CD4-positive, alpha-beta T cell treated with Interleukin-12 subunit alpha and Interleukin-12 subunit beta, for 1 hour (primary cell): ENCODE results near the gene ZC3HAV1.
A peak's percentile ranks its signal among the peaks of the same experiment; 100 is the strongest.
"Not testable (repeated sequence)": the region's sequence is repeated elsewhere in the genome, so short reads cannot be mapped to it uniquely, and the experiment has no call there.

ENCODE experiments used
- DNase-seq: peaks from one replicate; pipeline ENCODE4 v3.0.0-alpha.2; 2020

ZC3HAV1 gene

DNA sequence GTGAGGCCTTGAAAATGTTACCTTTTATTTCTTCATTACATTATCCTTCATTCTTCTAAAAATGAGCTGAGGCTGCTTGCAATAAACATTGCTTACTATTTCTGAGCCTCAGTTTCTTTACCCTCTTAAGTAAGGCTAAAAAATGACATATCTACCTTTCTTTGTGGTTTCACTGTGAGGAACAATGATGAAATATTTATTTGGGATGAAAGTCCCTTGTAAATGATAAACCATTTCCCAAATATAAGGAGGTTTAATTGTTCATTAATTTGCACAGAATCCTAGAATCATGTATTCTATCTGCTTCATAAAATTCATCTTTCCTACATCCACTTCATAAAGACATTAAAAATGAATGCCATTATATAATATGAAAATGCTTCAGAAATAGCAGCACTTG, 27.9 kb downstream of the ZC3HAV1 start:
- DNase-seq, result no peak

DNA sequence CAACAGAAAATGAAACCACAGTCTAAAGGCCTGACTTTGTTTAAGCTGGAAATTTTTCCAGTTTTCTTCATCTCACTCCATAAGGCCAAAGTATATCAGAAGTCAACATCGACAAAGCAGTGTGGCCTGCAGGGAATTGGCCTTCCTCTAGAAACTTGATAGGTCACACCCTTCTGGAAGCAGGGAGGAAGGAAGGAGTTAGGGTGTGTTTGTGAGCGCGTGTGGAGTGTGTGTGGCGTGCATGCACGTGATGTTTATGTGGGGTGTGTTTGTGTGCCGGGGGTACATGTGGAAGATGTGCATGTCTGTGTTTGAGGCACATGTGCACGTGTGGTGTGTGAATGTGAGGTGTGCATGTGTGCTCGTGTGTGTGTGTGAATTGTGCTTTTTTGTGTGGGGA, 28.6 kb downstream of the ZC3HAV1 start:
- no peak for DNase-seq

DNA sequence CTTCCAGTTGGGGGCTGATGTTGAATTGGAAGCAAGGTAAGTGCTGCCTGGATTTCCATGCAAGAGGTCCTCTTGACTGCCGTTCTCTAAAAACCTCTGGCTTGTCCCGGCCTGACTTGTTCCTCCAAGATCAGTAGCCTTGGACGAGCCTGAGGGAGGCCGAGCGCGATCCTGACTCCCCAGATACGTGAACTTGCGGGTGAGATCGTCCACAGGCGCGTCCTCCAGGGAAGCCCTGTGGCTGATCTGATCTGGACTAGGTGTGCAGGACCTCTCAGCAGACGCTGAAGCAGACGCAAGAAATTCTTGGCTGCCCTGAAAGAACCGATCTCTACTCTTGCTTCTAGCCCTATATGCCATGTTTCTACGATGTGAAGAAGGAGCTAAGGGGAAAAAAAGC, 29.7 kb downstream of the ZC3HAV1 start:
- no peak for DNase-seq

DNA sequence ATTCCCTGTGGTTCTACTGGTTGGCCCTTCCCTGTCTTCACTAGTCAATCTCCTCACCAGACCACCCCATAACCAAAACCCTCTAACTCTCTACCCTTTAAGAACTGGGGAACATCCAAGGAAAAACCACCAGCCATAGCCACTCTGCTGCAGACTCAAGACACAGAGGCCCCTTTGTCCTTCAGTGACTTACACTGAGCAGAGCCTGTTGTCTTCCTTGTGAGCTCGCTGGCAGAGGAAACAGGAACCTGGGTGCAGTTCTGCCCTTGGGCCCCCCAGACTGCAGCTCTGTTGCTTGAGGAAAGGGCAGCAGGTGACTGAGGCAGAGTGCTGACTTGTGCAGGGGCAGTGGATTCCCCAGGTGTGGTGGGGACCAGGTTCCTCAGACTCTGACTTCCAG, 30.6 kb downstream of the ZC3HAV1 start:
- DNase-seq, result no peak

DNA sequence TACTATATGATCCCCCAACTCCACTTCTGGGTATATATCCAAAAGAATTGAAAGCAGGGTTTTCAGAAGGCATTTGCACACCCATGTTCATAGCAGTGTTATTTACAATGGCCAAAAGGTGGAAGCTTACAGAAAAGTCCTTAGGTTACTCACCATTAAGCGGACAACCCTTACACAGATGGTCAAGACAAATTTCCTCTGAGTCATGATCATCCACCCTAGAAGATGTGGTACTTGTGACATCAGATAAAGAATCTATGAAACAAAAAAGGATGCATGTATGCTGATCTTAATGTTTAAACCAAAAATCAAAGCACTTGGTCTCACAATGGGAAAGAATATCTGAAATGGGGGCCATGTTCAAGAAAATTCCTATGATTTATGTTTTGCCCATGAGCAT, 31.1 kb downstream of the ZC3HAV1 start:
- no peak for DNase-seq

DNA sequence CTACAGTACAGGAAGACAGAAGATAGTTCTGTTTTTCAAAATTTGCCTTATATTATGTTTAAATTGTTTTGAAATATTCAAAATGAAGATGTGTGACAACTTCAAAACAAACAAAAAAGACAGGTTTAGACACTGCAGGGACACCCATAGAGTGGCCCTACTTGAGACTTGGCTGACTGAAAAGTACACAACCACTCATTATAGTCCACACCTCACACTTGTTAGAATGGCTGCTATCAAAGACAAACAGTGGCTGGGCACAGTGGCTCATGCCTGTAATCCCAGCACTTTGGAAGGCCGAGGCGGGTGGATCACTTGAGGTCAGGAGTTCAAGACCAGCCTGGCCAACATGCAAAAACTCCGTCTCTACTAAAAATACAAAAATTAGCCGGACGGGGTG, 31.8 kb downstream of the ZC3HAV1 start:
- DNase-seq, result not testable (repeated sequence)

DNA sequence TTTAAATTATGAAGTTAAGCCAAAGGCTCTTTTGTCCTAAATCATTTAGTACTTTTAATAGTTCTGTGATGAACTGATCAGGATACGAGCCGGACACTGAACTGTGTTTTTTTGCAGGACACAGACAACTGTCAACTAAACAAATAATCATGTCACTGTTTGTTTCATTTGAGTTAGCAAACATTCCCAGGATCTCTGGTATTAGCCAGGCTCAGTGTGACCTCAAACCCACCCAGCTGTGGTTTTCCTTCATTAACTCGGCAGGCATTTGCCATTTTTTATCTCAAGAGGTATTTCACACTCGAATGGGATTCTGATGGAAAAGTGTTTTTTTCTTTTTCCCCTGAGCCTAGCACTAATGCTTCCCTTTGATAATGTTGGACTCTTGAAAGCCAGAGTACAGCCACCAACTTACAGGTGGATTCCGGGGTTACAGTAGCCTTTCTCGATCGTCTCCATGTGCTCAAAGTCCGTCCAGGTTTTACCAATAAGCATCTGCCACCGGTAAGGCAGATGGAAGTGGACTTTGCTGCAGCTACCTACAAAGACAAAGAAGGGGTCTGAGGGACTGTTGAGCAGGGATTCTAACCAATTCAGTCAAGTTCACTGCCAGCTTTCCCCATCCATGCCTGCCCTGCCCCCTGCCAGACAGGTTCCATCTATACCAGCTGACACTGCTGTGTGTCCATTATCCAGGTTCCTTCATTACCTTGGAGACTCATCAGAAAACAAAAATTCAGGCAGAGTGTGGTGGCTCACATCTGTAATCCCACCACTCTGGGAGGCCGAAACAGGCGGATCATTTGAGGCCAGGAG, 33.4 kb downstream of the ZC3HAV1 start:
- DNase-seq, result no peak

DNA sequence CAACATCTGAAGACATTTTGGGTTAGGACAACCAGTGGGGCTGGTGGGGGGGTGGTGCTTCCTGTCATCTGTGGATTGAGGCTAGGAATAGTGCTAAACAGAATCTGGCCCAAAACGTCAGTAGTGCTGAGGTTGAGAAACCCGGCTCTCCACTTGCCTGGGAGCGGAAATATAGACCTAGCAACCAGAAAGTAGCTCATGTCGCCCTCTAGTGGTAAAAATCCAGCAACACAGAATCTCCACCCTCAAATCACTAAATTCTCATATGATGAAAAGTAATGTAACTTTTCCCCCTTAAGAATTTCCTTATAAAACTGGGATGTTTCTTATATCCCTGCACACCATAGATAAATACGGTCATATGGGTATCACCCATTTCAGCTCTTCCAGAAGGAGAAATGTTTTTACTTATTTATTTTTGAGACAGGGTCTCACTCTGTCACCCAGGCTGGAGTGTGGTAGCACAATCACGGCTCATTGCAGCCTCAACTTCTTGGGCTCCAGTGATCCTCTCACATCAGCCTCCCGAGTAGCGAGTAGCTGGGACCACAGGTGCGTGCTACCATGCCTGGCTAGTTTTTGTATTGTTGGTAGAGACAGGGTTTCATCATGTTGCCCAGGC, 34.4 kb downstream of the ZC3HAV1 start:
- peak; percentile 88 for DNase-seq

DNA sequence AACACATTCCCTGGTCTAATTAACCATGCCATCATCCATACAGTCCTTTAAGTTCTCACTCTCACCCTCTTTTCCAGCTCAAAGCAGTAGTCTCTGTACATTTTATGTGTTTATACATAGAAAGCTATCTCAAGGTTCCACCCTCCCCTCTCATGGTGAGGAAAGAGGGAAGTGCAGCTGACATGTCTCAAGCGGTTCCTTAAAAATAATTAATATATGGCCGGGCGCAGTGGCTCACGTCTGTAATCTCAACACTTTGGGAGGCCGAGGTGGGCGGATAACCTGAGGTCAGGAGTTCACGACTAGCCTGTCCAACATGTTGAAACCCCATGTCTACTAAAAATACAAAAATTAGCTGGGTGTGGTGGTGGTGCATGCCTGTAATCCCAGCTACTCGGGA, 36.7 kb downstream of the ZC3HAV1 start:
- DNase-seq, result no peak

DNA sequence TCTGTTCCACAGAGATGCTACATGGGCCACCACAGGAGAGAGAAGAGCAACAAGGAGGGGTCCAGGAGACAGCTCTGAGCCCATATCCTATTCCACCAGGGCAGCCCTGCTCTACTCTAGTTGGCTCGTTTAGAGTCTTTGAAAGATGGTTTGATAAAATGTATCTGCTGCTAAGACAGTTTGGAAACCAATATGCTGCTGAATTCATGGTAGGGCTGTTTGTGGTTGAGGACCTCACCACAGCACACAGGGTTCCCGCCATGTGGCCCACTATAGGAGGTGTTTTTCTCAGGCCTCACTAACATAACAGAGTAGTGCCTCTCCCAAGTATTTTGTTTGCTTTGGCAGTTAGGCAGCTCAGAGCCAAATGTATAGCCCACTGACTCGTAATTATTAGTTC, 37.8 kb downstream of the ZC3HAV1 start:
- no peak for DNase-seq

DNA sequence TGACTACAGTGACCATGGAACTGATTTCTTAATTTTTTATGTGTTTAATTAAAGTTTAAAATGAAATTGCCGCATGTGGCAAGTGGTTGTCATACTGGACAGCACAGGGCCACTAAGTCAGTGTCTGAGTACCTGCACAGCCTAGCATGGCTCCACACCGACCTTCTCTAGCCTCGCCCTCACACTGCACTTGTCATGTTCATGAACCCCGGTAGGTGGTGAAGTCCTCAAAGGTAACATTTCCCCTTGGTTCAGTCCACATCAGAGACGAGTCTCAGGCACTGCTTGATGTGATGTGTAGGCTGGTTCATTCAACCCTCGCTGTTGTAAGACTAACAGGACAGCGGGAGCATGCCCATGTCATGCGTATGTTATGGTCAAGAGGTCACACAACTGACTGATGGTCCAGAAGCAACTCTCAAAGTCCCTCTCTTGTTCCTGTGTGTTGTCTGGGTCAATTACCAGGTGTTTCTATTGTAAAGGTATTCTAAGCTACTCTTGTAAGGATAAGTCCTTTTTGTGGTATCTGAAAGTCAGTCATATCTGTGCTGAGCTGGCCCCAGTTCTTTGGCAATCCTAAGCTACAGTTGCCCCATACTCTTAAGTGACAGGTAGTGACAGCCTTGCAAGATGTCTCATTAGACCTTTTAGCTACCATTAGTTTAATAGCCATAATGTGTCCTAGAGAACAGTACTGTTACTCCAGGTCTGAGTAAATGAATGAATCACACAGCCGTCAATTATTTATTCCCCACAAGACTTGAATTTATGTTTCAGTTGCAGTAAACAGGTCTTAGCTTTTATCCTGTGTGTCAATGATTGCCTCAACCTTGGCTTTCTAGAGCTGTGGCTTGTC, 40.7 kb downstream of the ZC3HAV1 start:
- no peak for DNase-seq

DNA sequence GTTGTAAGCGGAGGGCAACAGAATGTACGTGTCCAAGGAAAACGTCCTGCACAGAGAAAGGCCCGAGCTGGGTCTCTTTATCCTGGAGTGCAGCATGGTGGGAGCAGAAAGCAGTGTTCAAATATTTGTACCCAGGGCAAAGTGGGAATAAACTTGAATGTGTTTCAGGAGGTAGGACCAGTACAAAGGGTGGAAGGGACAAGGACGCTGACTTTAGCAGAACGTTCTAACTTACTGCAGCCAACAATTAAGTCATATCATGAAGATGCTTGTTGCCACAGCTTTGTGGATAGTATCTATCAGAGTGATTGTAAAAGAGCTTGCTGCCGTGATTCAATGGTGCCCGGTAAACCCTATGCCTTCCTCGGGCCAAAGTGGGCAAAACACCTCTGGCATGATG, 43.2 kb downstream of the ZC3HAV1 start:
- DNase-seq, result no peak

DNA sequence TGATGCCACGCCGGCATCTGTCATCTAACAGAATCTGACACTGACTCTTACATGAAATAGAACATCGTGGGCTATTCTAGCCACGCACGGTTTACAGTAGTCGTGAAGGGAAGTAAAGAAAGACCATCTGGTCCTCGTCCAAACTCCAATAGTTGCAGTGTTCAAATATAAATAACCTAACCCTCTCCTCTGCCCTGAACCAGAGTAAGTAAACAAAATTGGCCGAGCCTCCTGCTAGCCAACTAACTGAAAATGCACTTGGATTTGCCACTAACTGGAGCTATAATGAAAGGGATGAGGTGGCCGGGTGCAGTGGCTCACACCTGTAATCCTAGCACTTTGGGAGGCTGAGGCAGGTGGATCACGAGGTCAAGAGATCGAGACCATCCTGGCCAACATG, 44.2 kb downstream of the ZC3HAV1 start:
- no peak for DNase-seq

DNA sequence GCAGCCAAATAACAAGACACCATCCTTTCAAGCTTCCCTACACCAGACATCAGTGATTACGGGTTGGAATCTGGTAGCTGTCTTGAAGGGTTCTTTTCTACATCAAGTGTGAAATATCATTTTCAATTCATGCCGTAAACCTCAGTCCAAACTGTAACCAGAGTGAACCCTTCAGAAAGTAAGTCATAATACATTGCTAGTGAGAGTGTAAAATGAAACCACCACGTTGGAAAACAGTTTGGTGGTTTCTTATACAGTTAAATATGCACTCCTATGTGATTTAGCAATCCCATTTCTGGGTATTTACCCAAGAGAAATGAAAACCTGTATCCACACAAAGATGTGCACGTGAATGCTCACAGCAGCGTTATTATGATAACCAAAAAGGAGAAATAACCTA, 48.1 kb downstream of the ZC3HAV1 start:
- no peak for DNase-seq

DNA sequence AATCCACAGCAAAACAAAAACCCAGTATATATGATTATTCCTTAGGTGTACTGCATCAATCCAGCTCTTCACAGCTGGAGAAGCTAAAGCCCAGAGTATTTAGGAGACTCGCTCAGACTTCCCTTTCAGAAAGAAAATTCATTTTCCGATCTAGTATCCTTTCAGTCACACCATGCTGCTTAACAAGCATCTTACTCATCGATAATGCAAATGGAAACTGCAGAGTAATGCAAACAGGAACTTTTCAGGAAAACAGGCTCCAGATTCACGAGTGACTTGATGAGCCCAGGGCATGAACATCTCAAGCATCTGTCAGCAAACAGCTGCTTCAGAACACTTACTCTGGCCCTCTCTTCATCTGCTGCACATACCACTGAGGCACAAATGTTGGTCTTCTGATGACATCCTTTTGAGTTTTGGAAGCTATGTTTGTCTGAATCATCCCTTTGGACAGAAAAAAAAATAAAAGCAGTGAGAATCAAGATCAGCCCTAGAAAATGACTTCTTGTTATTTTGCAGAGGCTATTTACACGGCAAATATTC, 48.8 kb downstream of the ZC3HAV1 start:
- no peak for DNase-seq

DNA sequence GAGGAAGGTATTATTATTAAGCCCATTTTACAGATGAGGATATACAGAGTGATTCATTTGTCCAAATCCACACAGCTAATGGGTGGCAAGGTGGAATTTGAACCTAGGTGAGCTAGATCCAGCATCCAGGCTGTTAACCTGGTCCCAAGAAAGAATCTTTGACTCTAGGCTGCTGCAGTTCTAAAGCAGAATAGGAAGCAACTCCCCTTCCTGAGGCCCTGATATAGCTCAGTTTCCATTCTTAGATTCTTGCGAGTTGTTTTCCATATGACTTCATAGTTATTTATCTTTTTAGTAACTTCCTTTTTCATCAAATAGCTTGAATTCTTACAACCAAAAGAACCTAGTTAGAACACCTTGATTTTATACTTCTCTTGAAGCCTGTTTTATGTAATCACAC, 49.6 kb downstream of the ZC3HAV1 start:
- no peak for DNase-seq

DNA sequence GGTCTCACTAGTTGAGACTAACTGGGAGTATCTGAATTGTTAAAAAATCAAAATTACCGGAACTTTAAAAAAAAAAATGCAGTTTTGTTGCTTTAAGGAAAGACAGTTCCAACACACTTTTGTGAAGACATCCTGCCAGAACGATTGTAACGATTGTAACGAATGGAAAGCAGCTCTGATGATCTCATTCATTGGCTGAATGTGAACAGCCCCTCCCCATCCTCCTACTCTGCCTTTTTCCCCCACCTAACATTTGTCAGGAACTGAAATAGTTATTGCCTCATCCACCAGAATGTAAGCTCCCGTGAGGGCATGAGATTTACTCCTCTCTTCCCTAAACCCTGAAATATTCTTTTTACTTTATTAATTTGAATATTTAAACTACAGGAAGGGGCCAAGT, 50.6 kb downstream of the ZC3HAV1 start:
- no peak for DNase-seq

DNA sequence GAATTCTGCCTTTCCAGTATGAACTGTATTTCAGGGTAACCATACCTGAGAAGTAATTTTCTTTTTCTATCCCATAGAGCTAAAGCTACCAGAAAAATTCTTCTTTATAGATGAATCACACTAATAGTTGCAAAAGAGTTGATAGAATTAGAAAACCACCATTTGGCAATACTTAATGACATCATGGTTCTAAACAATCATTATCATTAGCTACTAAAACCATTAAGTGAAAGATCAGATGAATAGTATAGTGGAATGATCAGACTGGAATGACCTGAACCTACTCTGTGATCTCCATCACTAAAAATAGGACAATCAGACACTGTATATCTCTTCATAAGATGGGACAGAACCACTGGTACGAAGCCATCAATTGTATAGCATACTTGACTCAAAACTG, 53.8 kb downstream of the ZC3HAV1 start:
- DNase-seq, result no peak

DNA sequence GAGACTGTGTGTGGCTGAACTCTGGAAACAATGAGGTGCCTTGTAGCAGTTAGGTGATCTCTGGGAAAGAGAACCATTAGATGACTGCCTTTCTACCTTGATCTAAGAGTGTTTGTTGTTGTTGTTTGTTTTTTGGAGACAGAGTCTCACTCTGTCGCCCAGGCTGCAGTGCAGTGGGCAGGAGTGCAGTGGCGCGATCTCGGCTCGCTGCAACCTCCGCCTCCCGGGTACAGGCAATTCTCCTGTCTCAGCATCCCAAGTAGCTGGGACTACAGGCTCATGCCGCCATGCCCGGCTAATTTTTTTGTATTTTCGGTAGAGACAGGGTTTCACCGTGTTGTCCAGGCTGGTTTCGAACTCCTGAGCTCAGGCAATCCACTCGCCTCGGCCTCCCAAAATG, 54.9 kb downstream of the ZC3HAV1 start:
- DNase-seq, result not testable (repeated sequence)

DNA sequence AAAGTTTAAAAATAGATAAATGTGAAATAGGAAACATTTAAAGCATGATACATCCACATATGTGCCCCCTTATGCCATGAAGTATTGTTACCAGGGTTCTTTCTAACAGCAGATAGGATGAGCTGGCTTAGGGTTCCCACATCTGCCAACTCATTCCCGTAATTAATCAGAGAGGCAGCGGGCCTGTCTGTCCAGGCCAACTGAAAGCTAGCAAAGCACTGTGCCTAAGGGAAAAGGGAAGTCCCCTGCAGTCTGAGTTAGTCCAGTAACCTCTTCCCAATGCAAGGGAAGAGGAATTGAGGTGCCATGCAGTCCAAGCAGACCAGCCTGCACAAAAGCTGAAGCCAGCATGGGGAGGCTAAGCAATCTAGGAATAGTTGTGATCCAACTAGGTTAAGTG, 55.4 kb downstream of the ZC3HAV1 start:
- DNase-seq, result no peak

DNA sequence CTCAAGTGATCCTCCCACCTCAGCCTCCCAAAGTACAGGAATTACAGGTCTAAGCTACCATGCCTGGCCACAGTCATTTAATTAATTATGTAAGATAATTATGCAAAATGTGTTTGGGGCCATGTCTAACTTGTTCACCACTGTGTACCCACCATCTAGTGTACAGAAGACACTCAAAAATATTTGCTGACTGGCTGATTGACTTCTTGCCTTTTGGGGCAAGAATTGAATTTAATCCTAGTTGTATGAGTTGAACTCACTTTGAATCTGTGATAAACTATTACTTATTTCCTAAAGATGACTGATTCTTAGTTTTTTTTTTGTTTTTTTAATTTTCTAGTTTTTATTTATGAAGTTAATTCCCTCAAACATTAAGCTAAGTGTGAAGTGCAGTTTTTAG, 57.9 kb downstream of the ZC3HAV1 start:
- DNase-seq, result no peak

DNA sequence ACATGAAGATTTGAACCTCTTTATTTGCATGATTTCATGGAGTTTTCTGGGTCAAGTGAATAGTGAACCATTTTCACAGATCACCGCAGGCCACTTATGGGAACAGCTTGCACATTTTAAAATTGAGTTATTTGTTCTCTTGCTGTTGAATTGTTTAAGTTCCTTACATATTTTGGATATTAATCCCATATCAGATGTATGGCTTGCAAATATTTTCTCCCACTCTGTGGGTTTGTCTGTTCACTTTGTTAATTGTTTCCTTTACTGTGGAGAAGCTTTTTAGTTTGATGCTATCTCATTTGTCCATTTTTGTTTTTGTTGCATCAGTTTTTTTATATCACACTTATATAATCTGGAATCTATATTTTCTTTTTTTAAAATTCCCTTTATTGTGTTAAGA, 59.6 kb downstream of the ZC3HAV1 start:
- no peak for DNase-seq

DNA sequence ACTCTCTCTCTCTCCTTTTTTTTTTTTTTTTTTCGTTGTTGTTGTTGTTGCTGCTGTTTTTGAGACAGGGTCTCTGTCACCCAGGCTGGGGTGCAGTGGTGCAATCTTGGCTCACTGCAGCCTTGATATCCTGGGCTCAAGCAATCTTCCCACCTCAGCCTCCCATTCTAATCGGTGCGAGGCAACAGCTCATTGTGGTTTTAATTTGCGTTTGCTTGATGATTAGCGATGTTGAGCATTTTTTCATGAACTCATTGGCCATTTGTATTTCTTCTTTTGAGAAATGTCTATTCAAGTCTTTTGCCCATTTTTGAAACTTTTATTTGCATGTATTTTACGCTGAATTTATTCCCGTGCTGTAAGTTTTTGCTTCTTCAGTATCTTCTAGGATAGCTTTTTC, 60.4 kb downstream of the ZC3HAV1 start:
- DNase-seq, result no peak

DNA sequence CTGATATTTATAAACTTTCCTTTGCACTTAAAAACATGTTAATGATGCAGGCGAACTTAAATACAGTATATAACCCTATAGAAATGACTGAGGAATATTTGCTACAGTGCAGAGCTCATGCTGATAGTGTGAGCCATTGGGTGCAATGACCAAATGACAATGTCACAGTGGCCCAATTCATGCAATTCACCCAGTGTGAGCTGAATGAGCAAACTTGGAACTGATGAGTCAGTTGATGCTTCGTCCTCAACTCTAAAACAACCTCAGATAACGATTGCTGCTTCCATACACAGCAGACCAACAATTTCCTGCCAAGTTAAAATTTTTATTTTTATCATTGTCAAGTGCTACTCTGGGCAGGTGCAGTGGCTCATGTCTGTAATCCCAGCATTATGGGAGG, 61.5 kb downstream of the ZC3HAV1 start:
- no peak for DNase-seq
